GM20000 (cell line): Measurements from ENCODE around the gene SMIM9.

ENCODE experiments used
- DNase-seq: peaks from one replicate; pipeline ENCODE4 v3.0.0; 2012; ENCODE audit warnings: low spot score
- CTCF ChIP-seq: IDR thresholded peaks from 2 replicates; pipeline ENCODE4 v1.5.1; 2012; ENCODE audit warnings: mild to moderate bottlenecking, control low read depth; ENCODE audit errors: extremely low read depth, missing control alignments

Gene SMIM9

DNA sequence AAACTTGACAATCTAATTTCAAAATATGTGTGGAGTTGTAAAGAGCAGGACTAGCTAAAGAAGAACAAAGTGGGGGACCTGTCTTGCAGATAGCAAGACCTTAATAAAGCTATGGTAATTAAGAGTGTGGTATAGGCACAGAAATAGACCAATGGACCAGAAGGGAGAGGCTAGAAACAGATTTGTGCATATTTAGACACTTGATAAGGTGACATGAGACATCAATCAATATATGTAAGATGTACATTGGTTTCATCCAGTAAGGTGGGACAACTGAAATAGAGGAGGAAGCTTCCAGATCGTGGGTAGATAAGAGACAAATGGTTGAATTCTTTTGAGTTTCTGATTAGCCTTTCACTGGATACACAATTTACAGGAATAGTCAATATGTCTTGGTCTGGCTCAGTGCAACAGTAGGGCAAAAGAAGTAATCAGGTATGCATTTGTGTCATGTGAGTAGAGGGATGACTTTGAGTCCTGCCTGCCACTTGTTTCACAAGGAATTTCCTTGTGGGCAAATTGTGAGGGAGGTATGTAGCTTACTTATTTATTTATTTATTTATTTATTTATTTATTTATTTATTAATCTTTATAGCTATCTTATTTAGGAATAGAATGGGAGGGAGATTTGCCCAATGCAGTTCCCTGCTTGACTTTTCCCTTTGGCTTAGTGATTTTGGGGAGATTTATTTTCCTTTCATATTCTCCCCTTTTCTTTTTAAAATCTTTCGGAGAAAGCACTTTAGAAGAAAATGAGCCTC, 21.9 kb downstream of the SMIM9 start:
- DNase-seq, result no peak
- TF ChIP-seq CTCF, result no peak

- DNase-seq, result no peak
These were observed 24.4 kb downstream of the SMIM9 start for GRCh38 chrX:154809939-154810665.

DNA sequence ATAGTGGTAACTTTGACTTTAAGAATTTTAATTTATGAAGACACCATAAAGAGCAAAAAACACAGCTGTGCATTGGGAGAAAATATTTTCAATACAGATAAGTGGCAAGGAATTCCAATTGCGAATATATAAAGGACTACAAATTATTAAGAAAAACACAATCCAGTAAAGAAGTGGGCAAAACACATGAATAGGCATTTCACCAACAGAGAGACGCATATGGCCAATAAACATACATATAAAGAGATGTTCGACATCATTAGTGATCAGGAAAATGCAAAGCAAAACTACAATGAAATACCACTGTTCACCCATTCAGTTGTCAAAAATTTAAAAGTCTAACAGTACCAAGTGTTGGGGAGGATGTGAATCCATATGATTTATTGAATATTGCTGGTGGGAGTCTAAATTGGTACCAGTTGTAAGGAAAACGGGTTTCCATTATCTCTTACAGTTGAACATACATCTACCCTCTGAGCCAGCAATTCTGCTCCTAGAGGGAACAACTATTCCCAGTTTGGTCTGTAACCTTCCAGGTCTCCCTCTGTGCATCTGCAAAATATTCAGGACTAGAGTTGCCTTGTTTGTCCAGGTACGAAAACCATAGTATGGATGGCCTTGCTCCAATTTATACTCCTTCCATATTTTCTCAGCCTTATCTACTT, 27.5 kb downstream of the SMIM9 start:
- no peak for TF ChIP-seq CTCF
- no peak for DNase-seq

More at GRCh38 chrX:154809939-154810665, 24.4 kb downstream of the SMIM9 start:
- TF ChIP-seq CTCF, result no peak

DNA sequence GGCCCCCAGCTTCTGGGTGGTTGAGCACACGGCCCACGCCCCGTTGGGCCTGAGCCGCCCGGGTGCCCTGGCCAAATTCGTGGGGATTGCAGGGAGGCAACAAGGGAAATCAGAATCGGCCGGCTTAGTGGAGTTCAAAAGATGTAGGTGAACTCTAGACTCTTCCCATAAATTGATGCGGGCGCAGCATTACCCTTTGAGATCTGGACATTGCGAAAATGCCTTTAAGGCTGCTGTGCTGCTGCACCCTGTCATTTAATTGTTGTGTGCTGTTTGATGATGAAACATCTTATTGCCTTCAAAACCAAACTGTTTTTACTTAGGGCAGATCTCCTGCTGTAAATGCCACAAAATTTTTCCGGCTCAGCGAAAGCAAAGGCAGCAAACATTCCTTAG, 28.8 kb downstream of the SMIM9 start:
- TF ChIP-seq CTCF, result no peak
- DNase-seq, result no peak

DNA sequence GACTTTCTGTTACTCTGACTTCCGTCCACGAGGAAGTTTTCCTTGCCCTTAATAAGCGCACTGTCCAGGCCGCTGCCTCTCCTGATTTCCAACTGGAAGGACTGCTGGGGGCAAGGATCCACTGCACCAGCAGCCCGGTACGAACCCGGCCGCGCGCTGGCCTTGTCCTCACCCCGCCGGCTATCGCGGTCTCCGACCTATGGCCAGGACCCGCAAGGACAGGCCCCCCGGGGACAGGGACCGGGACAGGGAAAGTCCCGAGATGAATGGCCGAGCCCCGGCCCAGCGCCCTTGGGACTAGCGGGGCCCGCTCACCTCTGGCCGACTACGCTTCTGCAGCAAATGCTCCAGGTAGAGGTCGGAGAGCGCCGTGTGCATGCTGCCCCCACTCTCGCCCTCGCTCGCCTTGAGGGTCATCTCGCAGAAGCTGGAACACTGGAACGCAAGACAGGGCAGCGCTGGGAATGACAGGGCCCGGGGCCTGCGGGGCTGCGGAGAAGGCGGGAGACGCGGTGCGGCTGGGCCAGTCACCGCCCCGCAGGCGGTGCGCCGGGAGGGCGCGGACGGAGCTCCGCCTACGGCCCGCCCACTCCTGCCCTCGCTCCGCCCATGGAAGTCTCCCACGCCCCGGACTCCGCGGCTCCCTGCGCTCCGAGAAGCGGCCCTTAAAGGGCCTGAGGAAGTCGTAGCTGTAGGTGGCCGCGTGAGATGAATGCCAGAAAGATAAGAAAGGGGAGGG, 29.3 kb downstream of the SMIM9 start, which contains the start of gene MPP1:
Gene MPP1, minus strand, starts transcription at position 529 of the 739 bp plus-strand sequence. Its CDS starts 112 bp downstream, at position 417.
- TF ChIP-seq CTCF, result no peak
- DNase-seq, result peak; percentile 88

GRCh38 chrX:154804261-154804956, 30.1 kb downstream of the SMIM9 start:
- no peak for DNase-seq
- no peak for TF ChIP-seq CTCF
